Hepatocyte (in vitro differentiated cells): ENCODE measurements around the gene ETFB. TPM values are rescaled to one million over a fixed set of nuclear protein-coding genes. Genes with fewer than 3 reads are reported as not detected.
A peak's percentile ranks its signal among the peaks of the same experiment; 100 is the strongest.

Experiments used
- DNase-seq: peaks from one replicate; pipeline ENCODE4 v3.0.0-alpha.2; 2016; ENCODE audit warnings: low spot score
- H2AFZ ChIP-seq: fragments of 200-600 bp; sonication (generic); 2 replicates; pipeline ENCODE4 v1.6.0; 2016; ENCODE audit warnings: antibody characterized with exemption, mild to moderate bottlenecking
- H3K27ac ChIP-seq: fragments of 200-600 bp; sonication (generic); 2 replicates; pipeline ENCODE4 v1.5.1; 2016; ENCODE audit warnings: mild to moderate bottlenecking
- H3K27me3 ChIP-seq: fragments of 200-600 bp; sonication (generic); 2 replicates; pipeline ENCODE4 v1.6.1; 2016
- H3K36me3 ChIP-seq: fragments of 200-600 bp; sonication (generic); replicated peaks from 2 replicates; pipeline ENCODE4 v1.5.1; 2016; ENCODE audit warnings: low read depth; ENCODE audit not compliant: insufficient read depth
- H3K4me1 ChIP-seq: fragments of 200-600 bp; sonication (generic); 2 replicates; pipeline ENCODE4 v1.5.1; 2016; ENCODE audit warnings: mild to moderate bottlenecking, moderate library complexity; ENCODE audit not compliant: insufficient read depth
- H3K4me2 ChIP-seq: fragments of 200-600 bp; sonication (generic); 2 replicates; pipeline ENCODE4 v1.6.0; 2016
- H3K4me3 ChIP-seq: fragments of 200-600 bp; sonication (generic); 2 replicates; pipeline ENCODE4 v1.5.1; 2016; ENCODE audit warnings: mild to moderate bottlenecking
- H3K79me2 ChIP-seq: fragments of 200-600 bp; sonication (generic); 2 replicates; pipeline ENCODE4 v1.6.0; 2017; ENCODE audit warnings: mild to moderate bottlenecking
- H3K9me2 ChIP-seq: fragments of 200-600 bp; sonication (generic); replicated peaks from 2 replicates; pipeline ENCODE4 v1.6.0; 2017; ENCODE audit warnings: mild to moderate bottlenecking; ENCODE audit not compliant: insufficient read depth
- H3K9me3 ChIP-seq: fragments of 200-600 bp; sonication (generic); 2 replicates; pipeline ENCODE4 v1.5.1; 2016; ENCODE audit warnings: low read depth, mild to moderate bottlenecking
- H4K20me1 ChIP-seq: fragments of 200-600 bp; sonication (generic); 2 replicates; pipeline ENCODE4 v1.6.0; 2016; ENCODE audit warnings: mild to moderate bottlenecking; ENCODE audit not compliant: insufficient read depth, poor library complexity, severe bottlenecking
- CTCF ChIP-seq: fragments of 200-600 bp; sonication (generic); IDR thresholded peaks from 2 replicates; pipeline ENCODE4 v1.5.1; 2016; ENCODE audit warnings: antibody characterized with exemption, mild to moderate bottlenecking; ENCODE audit not compliant: poor library complexity
- EZH2 ChIP-seq: fragments of 200-600 bp; sonication (generic); IDR thresholded peaks from 2 replicates; pipeline ENCODE4 v1.6.1; 2016; ENCODE audit warnings: antibody characterized with exemption, mild to moderate bottlenecking, borderline replicate concordance
- EZH2phosphoT487 ChIP-seq: fragments of 200-600 bp; sonication (generic); IDR thresholded peaks from one replicate; pipeline ENCODE4 v1.6.1; 2018; ENCODE audit warnings: antibody characterized with exemption, mild to moderate bottlenecking, low read depth, moderate library complexity; ENCODE audit not compliant: unreplicated experiment, severe bottlenecking
- WGBS: methylation state at CpG from one replicate; pipeline ENCODE4 v1.1.6; 2016; ENCODE audit warnings: low lambda C conversion rate; ENCODE audit errors: missing lambda C conversion rate; 5-methylcytosine and 5-hydroxymethylcytosine counted together
- polyA plus RNA-seq: library from polyadenylated mRNA; unstranded; fragments of >200 nt; fragmentation: Nextera tagmentation; extraction: Ambion mirVana; gene quantifications from 2 replicates; pipeline ENCODE4 v1.2.1, GENCODE V29; 2016
- total RNA-seq: library from RNA; depleted of rRNA; stranded (reverse); fragments of >200 nt; gene quantifications from 2 replicates; pipeline ENCODE4 v1.2.3, GENCODE V29; 2014

Gene ETFB
- total and polyA plus RNA-seq, 2 experiments from 2014 or later, result 190 to 237 TPM

DNA sequence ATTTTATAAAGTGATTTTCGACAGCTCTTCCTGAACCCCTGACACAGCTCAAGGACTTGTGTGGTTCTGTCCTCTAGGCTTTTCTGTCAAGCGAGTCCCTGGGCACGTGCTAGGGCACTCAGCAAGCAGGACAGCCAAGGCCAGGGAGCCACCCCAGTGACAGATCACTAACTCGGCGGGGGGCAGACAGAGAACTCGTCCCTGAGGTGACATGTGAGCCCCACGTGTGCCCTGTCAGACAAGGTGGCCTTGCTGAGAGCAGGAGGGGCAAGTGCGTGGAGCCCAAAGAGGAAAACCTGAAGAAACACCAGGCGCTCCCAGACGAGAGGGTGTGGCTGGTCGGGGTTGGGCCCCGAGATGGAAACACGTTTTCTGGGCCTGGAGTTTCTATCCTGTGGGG, 4.9 kb downstream of the ETFB start:
- H3K4me2 ChIP-seq, result no peak overlapping the region

DNA sequence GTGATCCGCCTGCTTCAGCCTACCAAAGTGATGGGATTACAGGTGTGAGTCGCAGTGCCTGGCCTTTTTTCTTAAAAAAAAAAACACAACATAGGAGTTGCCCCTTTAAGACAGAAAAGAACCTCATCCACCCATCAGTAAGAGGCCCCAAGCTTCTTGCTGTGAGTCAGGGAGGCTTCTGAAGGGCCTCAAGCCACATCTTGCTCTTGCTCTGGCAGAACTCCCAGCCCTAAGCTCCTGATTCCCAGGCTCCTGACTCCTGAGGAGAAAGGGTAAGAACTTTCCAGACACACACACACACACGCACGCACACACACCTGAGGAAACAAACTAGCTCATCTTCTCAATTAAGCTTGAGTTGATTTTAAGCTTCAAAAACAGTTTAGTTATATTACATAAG, 6.9 kb downstream of the ETFB start:
- Histone ChIP-seq H3K4me3 (no peak overlapping the region), H3K9me2 (no peaks in the 10 kb centered on the region), H2AFZ (no peak overlapping the region), H3K9me3 (no peaks in the 10 kb centered on the region), H3K36me3 (no peaks in the 10 kb centered on the region), H3K27ac (peak overlapping the region; percentile 81), H3K4me2 (no peak overlapping the region), H3K4me1 (peaks cover 38% of the 10 kb centered on the region), H3K79me2 (peaks cover 44% of the 10 kb centered on the region), H3K27me3 (no peaks in the 10 kb centered on the region), H4K20me1 (no peaks in the 10 kb centered on the region)
- TF ChIP-seq EZH2phosphoT487, result no peak
- TF ChIP-seq EZH2, result no peak
- TF ChIP-seq CTCF, result no peak
- 80% methylated on average over 4 of the region's 4 CpGs for WGBS
- DNase-seq, result peak; percentile 78

More for the DNA sequence above, 4.9 kb downstream of the ETFB start:
- Histone ChIP-seq H3K4me3 (no peak overlapping the region), H3K79me2 (peaks cover 55% of the 10 kb centered on the region), H2AFZ (no peak overlapping the region), H3K36me3 (no peaks in the 10 kb centered on the region), H4K20me1 (no peaks in the 10 kb centered on the region), H3K27me3 (no peaks in the 10 kb centered on the region), H3K9me2 (no peaks in the 10 kb centered on the region), H3K27ac (peak overlapping the region; percentile 99), H3K4me1 (peaks cover 38% of the 10 kb centered on the region), H3K9me3 (no peaks in the 10 kb centered on the region)
- no peak for DNase-seq
- no peak for TF ChIP-seq CTCF
- TF ChIP-seq EZH2phosphoT487, result no peak
- TF ChIP-seq EZH2, result no peak
- WGBS, result 89% methylated on average over 13 of the region's 13 CpGs

- peaks cover 43% of the 10 kb centered on the region for H3K79me2 ChIP-seq
- TF ChIP-seq CTCF (no peak), EZH2 (no peak), EZH2phosphoT487 (no peak)
- no peaks in the 10 kb centered on the region for H4K20me1 ChIP-seq
- H3K27ac ChIP-seq, result no peak overlapping the region
- H3K27me3 ChIP-seq, result no peaks in the 10 kb centered on the region
- no peak overlapping the region for H3K4me2 ChIP-seq
- H3K9me2 ChIP-seq, result no peaks in the 10 kb centered on the region
- no peaks in the 10 kb centered on the region for H3K36me3 ChIP-seq
- H3K9me3 ChIP-seq, result no peaks in the 10 kb centered on the region
- 93% methylated on average over 7 of the region's 7 CpGs for WGBS
- no peak for DNase-seq
- H3K4me3 ChIP-seq, result no peak overlapping the region
- no peak overlapping the region for H2AFZ ChIP-seq
- peaks cover 31% of the 10 kb centered on the region for H3K4me1 ChIP-seq
Observed at GRCh38 chr19:51357952-51358351, 8.2 kb downstream of the ETFB start.

DNA sequence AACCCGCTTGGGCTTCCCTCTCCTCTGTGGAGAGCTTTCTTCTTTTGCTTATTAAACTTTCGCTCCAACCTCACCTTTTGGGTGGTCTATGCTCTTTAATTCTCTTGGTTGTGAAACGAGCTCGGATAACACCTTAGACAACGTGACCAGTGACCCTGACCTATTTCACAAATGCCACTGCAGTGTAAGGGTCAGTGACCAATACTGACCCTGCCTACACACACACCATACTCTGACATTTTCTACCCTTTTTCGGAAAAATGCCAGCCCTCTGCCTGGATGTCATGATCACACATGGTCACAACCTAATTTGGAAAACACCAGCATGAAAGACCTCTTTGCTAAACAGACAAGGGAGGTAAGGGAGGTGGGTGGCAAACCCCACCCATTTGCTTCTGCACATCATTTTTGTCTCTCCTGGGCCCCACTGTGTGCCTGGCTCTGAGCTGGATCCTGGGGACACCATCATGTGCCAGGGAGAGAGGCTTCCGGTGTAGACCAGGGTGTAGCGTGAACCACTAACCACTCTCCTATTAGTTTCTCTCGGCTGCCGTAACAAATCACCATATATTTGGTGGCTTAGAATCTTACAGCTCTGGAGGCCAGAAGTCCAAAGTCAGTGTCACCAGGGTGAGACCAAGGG, 9.9 kb downstream of the ETFB start:
- Histone ChIP-seq H3K79me2 (peaks cover 40% of the 10 kb centered on the region), H3K27me3 (no peaks in the 10 kb centered on the region), H3K4me3 (no peak overlapping the region), H4K20me1 (no peaks in the 10 kb centered on the region), H3K36me3 (no peaks in the 10 kb centered on the region), H3K27ac (no peak overlapping the region), H3K9me3 (no peaks in the 10 kb centered on the region), H3K4me2 (no peak overlapping the region), H3K9me2 (no peaks in the 10 kb centered on the region), H2AFZ (no peak overlapping the region), H3K4me1 (peaks cover 26% of the 10 kb centered on the region)
- 91% methylated on average over 10 of the region's 10 CpGs for WGBS
- DNase-seq, result no peak
- TF ChIP-seq EZH2 (no peak), EZH2phosphoT487 (no peak), CTCF (no peak)
